ENCODE data around the gene ARSG. TPM values are rescaled to one million over a fixed set of nuclear protein-coding genes. Genes with fewer than 3 reads are reported as not detected.

The ARSG gene
- total and polyA plus RNA-seq, 2 of the 13 experiments (the other 11 are each of a cell fraction or from before 2014, with no cell fraction given) = 3.7 to 15.2 TPM

DNA sequence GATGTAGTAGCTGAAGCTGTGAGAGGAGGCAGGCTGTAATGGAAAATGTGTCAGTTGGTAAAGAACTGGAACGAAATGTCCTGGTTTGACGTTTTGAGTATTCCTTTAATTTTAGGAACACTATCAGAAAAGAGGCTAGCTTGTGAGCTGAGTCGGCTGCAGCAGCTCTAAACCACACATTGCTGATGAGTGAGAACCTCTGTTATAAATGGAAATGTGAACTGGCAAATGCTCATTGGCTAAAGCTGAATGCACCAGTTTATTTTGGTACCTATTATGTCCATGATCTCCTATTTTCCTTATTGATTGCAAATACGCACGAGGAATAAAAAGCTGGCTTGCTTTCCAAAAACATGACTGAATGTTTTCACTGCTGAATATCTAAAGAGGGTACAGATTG is 177.0 kb downstream of the ARSG start:
- H3K9ac ChIP-seq (ENCODE audit: insufficient read depth, low read depth, low read length) = no peak overlapping the region
- in situ Hi-C loops (cut with HindIII; ENCODE audit: extremely low pct_ligation_motif_present, low pct_unique_long_range_greater_than_20kb) = no loop called here
- ATAC-seq = no peak
- H2AFZ ChIP-seq (ENCODE audit: low read length) = no peak overlapping the region
- no peaks in the 10 kb centered on the region for H4K20me1 ChIP-seq (ENCODE audit: insufficient read depth, low read length)
- H3K27me3 ChIP-seq (ENCODE audit: control insufficient read depth in 1 of 2, insufficient read depth in 2 of 2, low read length in 2 of 2) = no peaks in the 10 kb centered on the region
- 52% methylated on average over 5 of the region's 5 CpGs for WGBS (ENCODE audit: low lambda C conversion rate)
- FAIRE-seq = no peak
- DNase-seq (ENCODE audit: low spot score) = no peak
- CTCF ChIA-PET (ENCODE audit: low intra/inter-chr PET ratio, low total read pairs) = no interaction called here
- H3K4me2 ChIP-seq (ENCODE audit: low read depth, low read length) = no peak overlapping the region
- intact Hi-C loops (cut with micrococcal nuclease; ENCODE audit: unreplicated experiment) = no loop called here
- H3K79me2 ChIP-seq (ENCODE audit: insufficient read depth, low read length) = no peaks in the 10 kb centered on the region
- no peak overlapping the region for H3K4me3 ChIP-seq (replicated peaks in 1 of 3; ENCODE audit: insufficient read depth in 1 of 3, low read depth in 2 of 3, low read length in 3 of 3)
- no peaks in the 10 kb centered on the region for H3K36me3 ChIP-seq (replicated peaks in 1 of 2; ENCODE audit: control insufficient read depth in 1 of 2, insufficient read depth in 2 of 2, low read length in 2 of 2)
- H3K27ac ChIP-seq (ENCODE audit: extremely low read length, insufficient read depth, low read length) = no peak overlapping the region
- peaks cover 8% of the 10 kb centered on the region; the same call in 1 of the 2 replicates for H3K9me3 ChIP-seq (ENCODE audit: low read length)
- H3K4me1 ChIP-seq (ENCODE audit: insufficient read depth, low read length) = peaks cover 40% of the 10 kb centered on the region
- no TSS peak for BruUV-seq (replicated peaks)
- POLR2A ChIA-PET = interaction anchor here (0.9 to 1.2 kb wide), 2 partner anchors 11 to 14 kb away, joined by 3 to 4 read pairs; partner anchors contain the start of gene WIPI1
- TF ChIP-seq, protein P1, sequence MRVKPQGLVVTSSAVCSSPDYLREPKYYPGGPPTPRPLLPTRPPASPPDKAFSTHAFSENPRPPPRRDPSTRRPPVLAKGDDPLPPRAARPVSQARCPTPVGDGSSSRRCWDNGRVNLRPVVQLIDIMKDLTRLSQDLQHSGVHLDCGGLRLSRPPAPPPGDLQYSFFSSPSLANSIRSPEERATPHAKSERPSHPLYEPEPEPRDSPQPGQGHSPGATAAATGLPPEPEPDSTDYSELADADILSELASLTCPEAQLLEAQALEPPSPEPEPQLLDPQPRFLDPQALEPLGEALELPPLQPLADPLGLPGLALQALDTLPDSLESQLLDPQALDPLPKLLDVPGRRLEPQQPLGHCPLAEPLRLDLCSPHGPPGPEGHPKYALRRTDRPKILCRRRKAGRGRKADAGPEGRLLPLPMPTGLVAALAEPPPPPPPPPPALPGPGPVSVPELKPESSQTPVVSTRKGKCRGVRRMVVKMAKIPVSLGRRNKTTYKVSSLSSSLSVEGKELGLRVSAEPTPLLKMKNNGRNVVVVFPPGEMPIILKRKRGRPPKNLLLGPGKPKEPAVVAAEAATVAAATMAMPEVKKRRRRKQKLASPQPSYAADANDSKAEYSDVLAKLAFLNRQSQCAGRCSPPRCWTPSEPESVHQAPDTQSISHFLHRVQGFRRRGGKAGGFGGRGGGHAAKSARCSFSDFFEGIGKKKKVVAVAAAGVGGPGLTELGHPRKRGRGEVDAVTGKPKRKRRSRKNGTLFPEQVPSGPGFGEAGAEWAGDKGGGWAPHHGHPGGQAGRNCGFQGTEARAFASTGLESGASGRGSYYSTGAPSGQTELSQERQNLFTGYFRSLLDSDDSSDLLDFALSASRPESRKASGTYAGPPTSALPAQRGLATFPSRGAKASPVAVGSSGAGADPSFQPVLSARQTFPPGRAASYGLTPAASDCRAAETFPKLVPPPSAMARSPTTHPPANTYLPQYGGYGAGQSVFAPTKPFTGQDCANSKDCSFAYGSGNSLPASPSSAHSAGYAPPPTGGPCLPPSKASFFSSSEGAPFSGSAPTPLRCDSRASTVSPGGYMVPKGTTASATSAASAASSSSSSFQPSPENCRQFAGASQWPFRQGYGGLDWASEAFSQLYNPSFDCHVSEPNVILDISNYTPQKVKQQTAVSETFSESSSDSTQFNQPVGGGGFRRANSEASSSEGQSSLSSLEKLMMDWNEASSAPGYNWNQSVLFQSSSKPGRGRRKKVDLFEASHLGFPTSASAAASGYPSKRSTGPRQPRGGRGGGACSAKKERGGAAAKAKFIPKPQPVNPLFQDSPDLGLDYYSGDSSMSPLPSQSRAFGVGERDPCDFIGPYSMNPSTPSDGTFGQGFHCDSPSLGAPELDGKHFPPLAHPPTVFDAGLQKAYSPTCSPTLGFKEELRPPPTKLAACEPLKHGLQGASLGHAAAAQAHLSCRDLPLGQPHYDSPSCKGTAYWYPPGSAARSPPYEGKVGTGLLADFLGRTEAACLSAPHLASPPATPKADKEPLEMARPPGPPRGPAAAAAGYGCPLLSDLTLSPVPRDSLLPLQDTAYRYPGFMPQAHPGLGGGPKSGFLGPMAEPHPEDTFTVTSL (CRISPR knock-in tag; IDR thresholded peaks at IDR 0.05; ENCODE audit: borderline replicate concordance) = no peak
- no peak for TF ChIP-seq IKZF1 (IDR thresholded peaks at IDR 0.05)

DNA sequence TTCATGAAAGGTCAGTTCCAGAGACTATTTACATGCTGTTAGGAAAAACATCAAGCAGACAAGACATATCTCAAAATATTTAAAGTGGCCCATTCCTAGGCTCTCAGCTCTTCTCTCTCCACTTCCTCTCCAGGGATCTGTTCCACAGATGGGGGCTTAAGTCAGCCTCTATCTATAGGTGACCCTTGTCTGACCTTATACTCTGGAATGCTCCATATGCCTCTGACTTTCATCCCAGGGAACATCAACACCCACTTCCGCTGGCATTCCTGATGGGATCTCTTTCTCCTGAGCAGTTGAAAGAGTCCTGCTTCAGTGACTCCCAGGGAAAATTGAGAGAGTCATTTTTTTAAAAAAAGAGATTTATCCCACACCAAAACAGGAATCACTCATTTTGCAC is 177.5 kb downstream of the ARSG start:
- Histone ChIP-seq H3K9me3 (ENCODE audit: low read length) (peaks cover 8% of the 10 kb centered on the region; the same call in 1 of the 2 replicates), H3K27ac (ENCODE audit: extremely low read length, insufficient read depth, low read length) (no peak overlapping the region), H2AFZ (ENCODE audit: low read length) (no peak overlapping the region), H4K20me1 (ENCODE audit: insufficient read depth, low read length) (no peaks in the 10 kb centered on the region), H3K4me2 (ENCODE audit: low read depth, low read length) (no peak overlapping the region), H3K4me1 (ENCODE audit: insufficient read depth, low read length) (peaks cover 40% of the 10 kb centered on the region), H3K9ac (ENCODE audit: insufficient read depth, low read depth, low read length) (no peak overlapping the region), H3K36me3 (replicated peaks in 1 of 2; ENCODE audit: control insufficient read depth in 1 of 2, insufficient read depth in 2 of 2, low read length in 2 of 2) (no peaks in the 10 kb centered on the region), H3K27me3 (ENCODE audit: control insufficient read depth in 1 of 2, insufficient read depth in 2 of 2, low read length in 2 of 2) (no peaks in the 10 kb centered on the region), H3K4me3 (replicated peaks in 1 of 3; ENCODE audit: insufficient read depth in 1 of 3, low read depth in 2 of 3, low read length in 3 of 3) (no peak overlapping the region), H3K79me2 (ENCODE audit: insufficient read depth, low read length) (no peaks in the 10 kb centered on the region)
- ChIA-PET CTCF (ENCODE audit: low intra/inter-chr PET ratio, low total read pairs) (no interaction called here), POLR2A (interaction anchor here (1.2 kb wide), 1 partner anchor 14 kb away, joined by 3 read pairs; no protein-coding TSS in a partner anchor)
- in situ Hi-C loops (cut with HindIII; ENCODE audit: extremely low pct_ligation_motif_present, low pct_unique_long_range_greater_than_20kb) (no loop called here), intact Hi-C loops (cut with micrococcal nuclease; ENCODE audit: unreplicated experiment) (no loop called here)
- DNase-seq (ENCODE audit: low spot score) = peak; percentile 76
- BruUV-seq (replicated peaks) = no TSS peak
- WGBS (ENCODE audit: low lambda C conversion rate) = 86% methylated on average over 1 of the region's 1 CpG
- no peak for ATAC-seq
- no peak for FAIRE-seq
- TF ChIP-seq TBP (CRISPR knock-in tag; IDR thresholded peaks at IDR 0.05) = no peak
- TF ChIP-seq NR2F6 (IDR thresholded peaks at IDR 0.05) = no peak
- peak; percentile 36; the same call in 1 of the 2 replicates for TF ChIP-seq NR2F6 (CRISPR knock-in tag; IDR thresholded peaks at IDR 0.05)
- no peak for TF ChIP-seq ZUFSP (CRISPR knock-in tag; IDR thresholded peaks at IDR 0.05; ENCODE audit: borderline replicate concordance)
- TF ChIP-seq ZFX (CRISPR knock-in tag; IDR thresholded peaks at IDR 0.05; ENCODE audit: low read depth) = no peak
- TF ChIP-seq SNAPC5 (CRISPR knock-in tag; IDR thresholded peaks at IDR 0.05; ENCODE audit: borderline replicate concordance) = no peak
- TF ChIP-seq GZF1 (CRISPR knock-in tag; IDR thresholded peaks at IDR 0.05) = no peak
- TF ChIP-seq MIER3 (CRISPR knock-in tag; IDR thresholded peaks at IDR 0.05; ENCODE audit: borderline replicate concordance) = no peak
- TF ChIP-seq HMGA1 (CRISPR knock-in tag; conservative IDR thresholded peaks at IDR 0.05) = no peak
- no peak for TF ChIP-seq ZBTB8A (CRISPR knock-in tag; IDR thresholded peaks at IDR 0.05; ENCODE audit: borderline replicate concordance, low read depth)
